ENCODE measurements around the gene COMT.
"Not testable (repeated sequence)": the region's sequence is repeated elsewhere in the genome, so short reads cannot be mapped to it uniquely, and the experiment has no call there.

Gene COMT

DNA sequence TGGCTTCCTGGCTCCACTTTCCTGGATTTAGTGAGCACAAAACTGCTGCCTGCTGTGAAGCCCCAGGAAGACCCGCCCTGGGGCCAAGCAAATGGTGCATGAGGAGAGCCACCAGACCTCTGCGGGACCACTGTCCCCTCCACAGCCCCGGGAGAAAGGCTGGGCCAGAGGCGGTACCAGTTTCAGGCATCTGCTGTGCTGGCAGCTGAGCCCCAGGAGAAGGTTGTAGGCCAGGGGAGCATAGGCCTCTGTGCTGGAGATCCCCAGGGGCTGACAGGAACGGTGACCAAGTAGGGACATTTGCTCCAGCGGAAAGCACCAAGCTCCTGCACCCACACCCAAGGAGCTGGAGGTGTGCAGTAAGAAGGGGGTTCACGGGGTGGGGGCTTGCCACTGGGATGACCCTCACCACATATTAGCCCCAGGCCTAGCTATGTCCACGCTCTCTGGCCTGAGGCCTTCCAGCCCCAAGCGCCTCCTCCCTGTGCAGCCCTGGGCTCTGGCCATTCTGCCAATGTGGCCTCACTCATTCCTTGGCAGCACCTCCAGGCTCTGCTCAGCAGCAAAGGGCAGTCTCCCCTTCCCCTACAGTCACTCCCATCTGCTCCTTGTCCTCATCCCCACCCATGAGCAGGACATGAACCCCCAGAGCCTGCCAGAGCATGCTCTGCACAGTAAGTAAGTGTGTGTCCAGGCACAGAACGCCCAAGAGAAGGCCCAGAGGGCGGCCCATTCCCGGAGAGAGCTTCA, 24.0 kb upstream of the COMT start:
- H3K9ac ChIP-seq (ENCODE audit: low read length), result no peak overlapping the region
- H3K27me3 ChIP-seq (ENCODE audit: control insufficient read depth, insufficient read depth, low read length), result peaks cover 4% of the 10 kb centered on the region; the same call in 1 of the 2 replicates
- no peak overlapping the region for H3K27ac ChIP-seq (ENCODE audit: low read depth, low read length)
- H3K4me1 ChIP-seq (ENCODE audit: control insufficient read depth, insufficient read depth, low read length), result no peaks in the 10 kb centered on the region
- no peak overlapping the region for H3K4me3 ChIP-seq (ENCODE audit: low read depth, low read length)
- no peaks in the 10 kb centered on the region for H3K36me3 ChIP-seq (ENCODE audit: control insufficient read depth, insufficient read depth, low read length)
- peaks cover 9% of the 10 kb centered on the region for H3K9me3 ChIP-seq (ENCODE audit: control insufficient read depth, insufficient read depth, low read depth, low read length)

DNA sequence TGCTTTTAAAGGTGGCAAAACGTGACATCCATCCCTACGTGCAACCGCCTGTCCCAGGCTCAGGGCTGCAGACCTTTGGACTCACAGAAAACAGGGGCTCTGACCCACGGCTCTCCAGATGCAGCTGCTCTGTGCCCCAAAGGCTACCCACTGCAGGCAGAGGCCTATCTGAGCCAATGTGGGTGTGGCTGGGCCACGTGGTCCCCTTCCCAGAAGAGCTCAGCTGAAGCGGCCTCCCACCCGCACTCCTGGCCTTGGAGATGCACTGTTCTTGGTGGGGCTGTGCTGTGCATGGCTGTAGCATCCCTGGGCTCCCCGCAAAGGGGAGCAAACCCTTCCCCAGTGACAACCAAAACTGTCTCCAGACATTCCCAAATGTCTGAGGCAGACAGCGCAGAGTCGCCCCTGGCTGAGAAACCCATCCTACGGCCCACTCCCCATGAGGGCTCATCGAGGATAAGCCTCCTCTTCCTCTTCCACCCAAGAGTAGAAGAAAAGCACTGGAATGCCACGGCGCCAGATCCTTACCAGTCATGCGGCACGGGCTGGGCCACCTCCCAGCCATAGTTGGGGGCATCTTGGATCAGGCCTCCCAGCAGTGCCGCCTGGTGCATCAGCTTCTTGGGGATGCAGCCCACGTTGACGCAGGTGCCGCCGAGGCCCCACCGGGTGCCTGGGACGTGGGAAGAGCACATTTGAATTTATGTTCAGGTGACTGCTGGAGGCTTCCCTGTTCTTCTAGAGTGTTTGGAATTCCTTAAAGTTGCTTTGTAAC, 23.1 kb upstream of the COMT start:
- no peaks in the 10 kb centered on the region for H3K36me3 ChIP-seq (ENCODE audit: control insufficient read depth, insufficient read depth, low read length)
- H3K27ac ChIP-seq (ENCODE audit: low read depth, low read length), result no peak overlapping the region
- no peak overlapping the region for H3K9ac ChIP-seq (ENCODE audit: low read length)
- H3K27me3 ChIP-seq (ENCODE audit: control insufficient read depth, insufficient read depth, low read length), result peaks cover 2% of the 10 kb centered on the region; the same call in 1 of the 2 replicates
- no peaks in the 10 kb centered on the region for H3K4me1 ChIP-seq (ENCODE audit: control insufficient read depth, insufficient read depth, low read length)
- H3K9me3 ChIP-seq (ENCODE audit: control insufficient read depth, insufficient read depth, low read depth, low read length), result peaks cover 8% of the 10 kb centered on the region
- no peak overlapping the region for H3K4me3 ChIP-seq (ENCODE audit: low read depth, low read length)

DNA sequence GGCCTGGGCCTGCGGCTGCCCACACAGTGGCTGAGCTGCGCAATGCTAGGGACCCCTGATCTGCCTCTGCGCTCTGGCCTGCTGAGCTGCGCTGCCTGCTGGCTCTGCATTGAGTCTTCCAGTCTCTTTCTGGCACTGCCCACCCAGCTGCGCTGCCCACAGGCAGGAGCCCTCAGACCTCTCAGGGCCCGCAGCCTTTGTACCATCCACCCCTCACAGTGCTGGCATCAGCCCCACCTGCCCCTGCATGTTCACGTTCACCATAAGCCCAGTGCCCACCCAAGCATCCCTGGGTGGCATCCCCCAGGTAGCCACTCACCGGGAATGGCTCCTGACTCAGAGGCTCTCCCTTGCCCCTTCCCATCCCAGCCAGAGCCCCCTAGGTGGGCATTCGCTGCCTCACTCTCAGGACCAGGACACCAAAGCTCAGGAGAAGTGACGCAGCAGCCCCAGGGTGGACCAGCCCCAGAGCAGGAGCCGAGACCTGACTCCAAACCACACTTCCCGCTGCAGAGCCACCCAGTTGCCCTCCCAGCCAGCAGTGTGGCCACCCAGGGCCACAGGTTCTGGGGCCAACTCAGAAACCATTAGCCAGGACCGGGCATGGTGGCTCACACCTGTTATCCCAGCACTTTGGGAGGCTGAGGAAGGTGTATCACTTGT, 21.7 kb upstream of the COMT start:
- no peaks in the 10 kb centered on the region for H3K4me1 ChIP-seq (ENCODE audit: control insufficient read depth, insufficient read depth, low read length)
- no peaks in the 10 kb centered on the region for H3K9me3 ChIP-seq (ENCODE audit: control insufficient read depth, insufficient read depth, low read depth, low read length)
- H3K4me3 ChIP-seq (ENCODE audit: low read depth, low read length), result no peak overlapping the region
- H3K36me3 ChIP-seq (ENCODE audit: control insufficient read depth, insufficient read depth, low read length), result no peaks in the 10 kb centered on the region
- no peak overlapping the region for H3K9ac ChIP-seq (ENCODE audit: low read length)
- no peaks in the 10 kb centered on the region for H3K27me3 ChIP-seq (ENCODE audit: control insufficient read depth, insufficient read depth, low read length)
- no peak overlapping the region for H3K27ac ChIP-seq (ENCODE audit: low read depth, low read length)

DNA sequence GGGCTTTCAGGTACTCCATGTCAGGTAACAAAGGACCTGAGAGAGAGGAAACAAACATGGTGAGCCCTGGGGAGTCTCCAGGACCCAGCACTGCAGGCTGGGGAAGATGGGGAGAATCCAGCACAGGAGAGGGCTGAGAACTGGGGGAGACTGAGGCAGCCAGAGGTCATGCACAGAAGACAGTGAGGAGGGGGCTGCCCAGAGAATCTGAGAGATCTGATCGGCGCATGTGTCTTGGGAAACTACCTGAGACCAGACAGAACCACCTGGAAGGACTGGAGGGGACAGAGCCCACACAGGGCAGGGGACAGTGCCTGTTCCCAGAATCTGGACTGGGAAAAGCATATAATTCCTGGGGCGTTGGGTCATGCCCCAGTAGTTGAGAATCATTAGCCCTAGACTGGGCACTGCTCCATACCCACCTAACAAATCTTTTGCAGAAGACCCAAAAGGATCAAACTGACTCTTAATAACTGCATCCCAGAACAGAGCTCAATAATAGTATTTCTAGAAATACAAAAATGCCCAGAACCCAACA, 20.0 kb upstream of the COMT start:
- Histone ChIP-seq H3K27ac (ENCODE audit: low read depth, low read length) (no peak overlapping the region), H3K36me3 (ENCODE audit: control insufficient read depth, insufficient read depth, low read length) (no peaks in the 10 kb centered on the region), H3K9me3 (ENCODE audit: control insufficient read depth, insufficient read depth, low read depth, low read length) (no peaks in the 10 kb centered on the region), H3K9ac (ENCODE audit: low read length) (no peak overlapping the region), H3K4me3 (ENCODE audit: low read depth, low read length) (no peak overlapping the region), H3K4me1 (ENCODE audit: control insufficient read depth, insufficient read depth, low read length) (no peaks in the 10 kb centered on the region), H3K27me3 (ENCODE audit: control insufficient read depth, insufficient read depth, low read length) (no peaks in the 10 kb centered on the region)

DNA sequence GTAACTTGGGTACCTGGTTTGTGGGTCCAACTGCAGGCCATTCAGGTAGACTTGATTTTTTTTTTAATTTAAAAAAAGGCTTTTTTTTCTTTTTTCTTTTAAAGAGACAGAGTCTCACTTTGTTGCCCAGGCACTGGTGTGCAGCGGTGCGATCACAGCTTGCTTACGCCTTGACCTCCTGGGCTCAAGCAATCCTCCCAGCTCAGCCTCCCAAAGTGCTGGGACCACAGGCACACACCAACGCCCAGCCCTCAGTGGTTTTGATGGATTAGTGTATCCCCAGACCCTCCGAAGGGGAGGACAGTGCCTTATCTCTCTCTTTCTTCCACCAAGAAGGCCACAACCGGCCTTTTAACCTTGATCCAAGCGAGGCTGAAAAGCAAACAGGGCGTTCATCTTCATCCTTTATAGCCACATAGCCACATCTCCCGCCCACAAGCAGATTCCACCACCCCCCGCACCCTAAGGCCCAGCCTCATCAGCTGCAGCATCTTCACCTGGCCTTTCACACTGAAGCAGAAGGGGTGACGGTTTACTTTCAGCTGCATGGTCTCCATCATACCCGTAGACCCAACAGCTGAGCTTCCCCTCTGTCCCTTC, 17.6 kb upstream of the COMT start:
- H3K27me3 ChIP-seq (ENCODE audit: control insufficient read depth, insufficient read depth, low read length), result no peaks in the 10 kb centered on the region
- H3K4me1 ChIP-seq (ENCODE audit: control insufficient read depth, insufficient read depth, low read length), result no peaks in the 10 kb centered on the region
- H3K27ac ChIP-seq (ENCODE audit: low read depth, low read length), result no peak overlapping the region
- no peaks in the 10 kb centered on the region for H3K36me3 ChIP-seq (ENCODE audit: control insufficient read depth, insufficient read depth, low read length)
- no peak overlapping the region for H3K9ac ChIP-seq (ENCODE audit: low read length)
- H3K4me3 ChIP-seq (ENCODE audit: low read depth, low read length), result no peak overlapping the region
- H3K9me3 ChIP-seq (ENCODE audit: control insufficient read depth, insufficient read depth, low read depth, low read length), result no peaks in the 10 kb centered on the region

DNA sequence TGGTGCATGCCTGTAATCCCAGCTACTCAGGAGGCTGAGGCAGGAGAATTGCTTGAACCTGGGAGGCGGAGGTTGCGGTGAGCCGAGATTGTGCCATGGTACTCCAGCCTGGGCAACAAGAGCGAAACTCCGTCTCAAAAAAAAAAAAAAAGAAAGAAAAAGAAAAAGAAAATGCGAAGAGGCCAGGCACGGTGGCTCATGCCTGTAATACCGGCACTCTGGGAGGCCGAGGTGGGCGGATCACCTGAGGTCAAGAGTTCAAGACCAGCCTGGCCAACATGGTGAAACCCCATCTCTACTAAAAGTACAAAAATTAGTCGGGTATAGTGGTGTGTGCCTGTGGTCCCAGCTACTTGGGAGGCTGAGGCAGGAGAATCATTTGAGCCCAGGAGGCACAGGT, 15.5 kb upstream of the COMT start:
- H3K4me1 ChIP-seq (ENCODE audit: control insufficient read depth, insufficient read depth, low read length); H3K4me3 ChIP-seq (ENCODE audit: low read depth, low read length); H3K9ac ChIP-seq (ENCODE audit: low read length); H3K27me3 ChIP-seq (ENCODE audit: control insufficient read depth, insufficient read depth, low read length); H3K27ac ChIP-seq (ENCODE audit: low read depth, low read length); H3K36me3 ChIP-seq (ENCODE audit: control insufficient read depth, insufficient read depth, low read length); H3K9me3 ChIP-seq (ENCODE audit: control insufficient read depth, insufficient read depth, low read depth, low read length): not testable (repeated sequence)

DNA sequence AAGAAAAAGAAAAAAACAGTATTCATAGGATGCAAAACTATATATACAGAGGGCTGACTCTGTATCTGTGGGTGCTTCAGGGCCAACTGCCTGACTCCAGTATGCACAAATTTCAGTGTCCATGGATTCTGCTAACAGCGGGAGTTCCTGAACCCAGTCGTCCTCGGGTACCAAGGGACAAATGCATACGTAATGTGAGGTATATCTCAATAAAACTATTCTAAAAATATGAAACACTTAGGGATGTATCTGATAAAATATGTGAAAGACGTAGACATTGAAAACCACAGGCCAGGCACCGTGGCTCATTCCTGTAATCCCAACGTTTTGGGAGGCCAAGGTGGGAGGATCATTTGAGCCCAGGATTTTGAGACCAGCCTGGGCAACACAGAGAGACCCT, 13.9 kb upstream of the COMT start:
- Histone ChIP-seq H3K27ac (ENCODE audit: low read depth, low read length) (no peak overlapping the region), H3K9me3 (ENCODE audit: control insufficient read depth, insufficient read depth, low read depth, low read length) (no peaks in the 10 kb centered on the region), H3K4me3 (ENCODE audit: low read depth, low read length) (no peak overlapping the region), H3K9ac (ENCODE audit: low read length) (no peak overlapping the region), H3K4me1 (ENCODE audit: control insufficient read depth, insufficient read depth, low read length) (no peaks in the 10 kb centered on the region), H3K27me3 (ENCODE audit: control insufficient read depth, insufficient read depth, low read length) (no peaks in the 10 kb centered on the region), H3K36me3 (ENCODE audit: control insufficient read depth, insufficient read depth, low read length) (no peaks in the 10 kb centered on the region)

DNA sequence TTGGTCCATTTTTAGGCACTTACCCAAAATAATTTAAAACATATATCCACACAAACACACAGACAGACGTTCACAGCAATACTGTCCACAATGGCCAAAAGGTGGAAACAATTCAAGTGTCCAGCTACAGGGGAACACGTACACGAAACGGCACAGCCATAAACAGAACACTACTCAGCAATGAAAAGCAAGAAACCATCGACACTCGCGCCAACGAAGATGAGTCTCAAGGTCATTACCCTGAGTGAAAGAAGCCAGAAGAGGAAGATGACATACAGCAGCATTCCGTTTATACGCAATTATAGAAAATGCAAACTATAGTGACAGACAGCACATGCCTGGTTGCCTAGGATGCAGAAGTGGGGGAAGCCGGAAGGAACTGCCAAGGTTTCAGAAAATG, 13.4 kb upstream of the COMT start:
- Histone ChIP-seq H3K27me3 (ENCODE audit: control insufficient read depth, insufficient read depth, low read length) (no peaks in the 10 kb centered on the region), H3K27ac (ENCODE audit: low read depth, low read length) (no peak overlapping the region), H3K9me3 (ENCODE audit: control insufficient read depth, insufficient read depth, low read depth, low read length) (no peaks in the 10 kb centered on the region), H3K4me1 (ENCODE audit: control insufficient read depth, insufficient read depth, low read length) (no peaks in the 10 kb centered on the region), H3K4me3 (ENCODE audit: low read depth, low read length) (no peak overlapping the region), H3K9ac (ENCODE audit: low read length) (no peak overlapping the region), H3K36me3 (ENCODE audit: control insufficient read depth, insufficient read depth, low read length) (no peaks in the 10 kb centered on the region)

DNA sequence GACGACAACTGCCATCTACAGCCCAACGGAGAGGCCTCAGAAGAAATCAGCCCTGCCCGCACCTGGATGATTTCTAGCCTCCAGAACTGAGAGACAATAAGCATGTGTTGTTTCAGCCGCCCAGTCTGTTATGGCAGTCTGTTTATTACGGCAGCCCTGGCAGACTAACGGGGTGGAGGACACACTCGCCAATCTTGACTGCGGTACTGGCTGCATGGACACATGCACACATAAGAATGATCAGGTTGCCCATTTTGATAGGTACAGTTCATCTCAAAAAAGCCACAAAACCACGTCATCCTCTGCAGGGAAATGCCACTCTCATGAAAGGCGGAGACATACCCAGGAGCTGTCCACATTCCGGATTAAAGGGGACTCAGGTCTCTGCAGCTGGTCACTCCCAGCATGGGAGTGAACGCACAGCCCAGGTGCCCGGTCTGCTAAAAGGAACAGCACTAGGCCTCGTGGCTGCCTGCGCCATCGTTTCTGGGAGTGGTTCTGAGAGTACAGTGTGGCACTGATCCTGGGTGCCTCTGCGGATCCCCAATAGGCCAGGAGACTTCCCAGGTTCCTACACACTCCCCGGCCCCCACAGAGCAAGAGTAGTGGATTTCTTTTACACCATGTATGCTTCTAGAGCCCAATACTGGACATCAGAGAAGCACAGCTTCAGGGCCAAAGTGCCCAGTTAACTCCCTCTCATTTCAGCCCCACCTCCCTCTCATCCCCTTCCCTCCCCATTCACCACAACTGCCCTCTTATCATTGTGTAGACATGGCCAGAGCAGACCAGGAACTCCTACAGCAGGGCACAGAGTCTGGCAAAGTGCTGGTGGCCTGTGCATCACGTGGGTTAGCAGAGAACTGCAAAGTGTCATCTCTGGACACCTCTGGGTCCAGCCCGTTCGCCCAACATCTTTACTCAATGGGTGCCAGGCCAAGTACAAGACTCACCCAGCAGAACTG, 11.7 kb upstream of the COMT start:
- Histone ChIP-seq H3K9ac (ENCODE audit: low read length) (no peak overlapping the region), H3K4me3 (ENCODE audit: low read depth, low read length) (no peak overlapping the region), H3K27ac (ENCODE audit: low read depth, low read length) (no peak overlapping the region), H3K27me3 (ENCODE audit: control insufficient read depth, insufficient read depth, low read length) (no peaks in the 10 kb centered on the region), H3K36me3 (ENCODE audit: control insufficient read depth, insufficient read depth, low read length) (no peaks in the 10 kb centered on the region), H3K4me1 (ENCODE audit: control insufficient read depth, insufficient read depth, low read length) (no peaks in the 10 kb centered on the region), H3K9me3 (ENCODE audit: control insufficient read depth, insufficient read depth, low read depth, low read length) (no peaks in the 10 kb centered on the region)

All from HUES6 (cell line).